Measurements from ENCODE around the gene ACP5.

GRCh38 chr19:11566164-11566563 is 11.3 kb downstream of the ACP5 start:
- TF ChIP-seq CTCF (IDR thresholded peaks at IDR 0.05) (no peak), POLR2A (IDR thresholded peaks at IDR 0.05) (no peak)
